ENCODE data around the gene TNIP1. TPM values are rescaled to one million over a fixed set of nuclear protein-coding genes. Genes with fewer than 3 reads are reported as not detected.

Gene TNIP1
- total RNA-seq, 4 donors from 2014 or later = 91.4 to 136 (median 114) TPM

DNA sequence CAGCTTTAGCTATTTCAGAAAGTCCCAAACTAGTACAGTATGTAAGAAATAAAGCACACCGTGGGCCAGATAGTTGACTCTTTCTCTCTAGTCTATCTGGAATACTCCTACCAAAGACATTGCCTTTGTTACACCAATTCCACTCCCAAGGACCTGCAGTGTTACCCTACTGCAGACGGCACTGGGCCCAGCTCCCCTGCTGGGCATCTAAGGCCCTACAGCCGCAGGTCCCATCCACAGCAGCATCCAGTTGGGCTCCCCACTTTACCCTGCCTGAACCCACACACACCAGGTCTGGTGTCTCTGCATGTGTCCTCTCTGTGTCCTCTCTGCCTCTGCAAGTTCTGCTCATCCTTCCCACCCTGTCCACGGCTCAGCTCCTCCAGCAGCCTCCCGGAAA is 22.5 kb downstream of the TNIP1 start:
- no peaks in the 10 kb centered on the region for H3K27me3 ChIP-seq
- no peak overlapping the region for H3K27ac ChIP-seq (replicated peaks in 1 of 4)
- no peak for DNase-seq (ENCODE audit: extremely low spot score)
- no peaks in the 10 kb centered on the region for H3K9me3 ChIP-seq
- no peak overlapping the region for H3K4me3 ChIP-seq
- H3K36me3 ChIP-seq = peaks cover 8 to 100% (median 85%) of the 10 kb centered on the region in 4 donors
- WGBS = 91% methylated on average over 5 of the region's 5 CpGs
- no peak for TF ChIP-seq POLR2AphosphoS5 (IDR thresholded peaks at IDR 0.05)
- TF ChIP-seq, protein P1, sequence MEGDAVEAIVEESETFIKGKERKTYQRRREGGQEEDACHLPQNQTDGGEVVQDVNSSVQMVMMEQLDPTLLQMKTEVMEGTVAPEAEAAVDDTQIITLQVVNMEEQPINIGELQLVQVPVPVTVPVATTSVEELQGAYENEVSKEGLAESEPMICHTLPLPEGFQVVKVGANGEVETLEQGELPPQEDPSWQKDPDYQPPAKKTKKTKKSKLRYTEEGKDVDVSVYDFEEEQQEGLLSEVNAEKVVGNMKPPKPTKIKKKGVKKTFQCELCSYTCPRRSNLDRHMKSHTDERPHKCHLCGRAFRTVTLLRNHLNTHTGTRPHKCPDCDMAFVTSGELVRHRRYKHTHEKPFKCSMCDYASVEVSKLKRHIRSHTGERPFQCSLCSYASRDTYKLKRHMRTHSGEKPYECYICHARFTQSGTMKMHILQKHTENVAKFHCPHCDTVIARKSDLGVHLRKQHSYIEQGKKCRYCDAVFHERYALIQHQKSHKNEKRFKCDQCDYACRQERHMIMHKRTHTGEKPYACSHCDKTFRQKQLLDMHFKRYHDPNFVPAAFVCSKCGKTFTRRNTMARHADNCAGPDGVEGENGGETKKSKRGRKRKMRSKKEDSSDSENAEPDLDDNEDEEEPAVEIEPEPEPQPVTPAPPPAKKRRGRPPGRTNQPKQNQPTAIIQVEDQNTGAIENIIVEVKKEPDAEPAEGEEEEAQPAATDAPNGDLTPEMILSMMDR (IDR thresholded peaks at IDR 0.05) = no peak
- TF ChIP-seq POLR2A (IDR thresholded peaks at IDR 0.05; ENCODE audit: low read depth) = no peak
- TF ChIP-seq EP300 (IDR thresholded peaks at IDR 0.05) = no peak
- intact Hi-C loops (cut with DNase I) = loop anchor here (10.0 kb wide), 1 partner anchor 186 kb away; no protein-coding TSS in a partner anchor
- H3K4me1 ChIP-seq = peaks cover 34 to 50% (median 45%) of the 10 kb centered on the region in 4 donors

DNA sequence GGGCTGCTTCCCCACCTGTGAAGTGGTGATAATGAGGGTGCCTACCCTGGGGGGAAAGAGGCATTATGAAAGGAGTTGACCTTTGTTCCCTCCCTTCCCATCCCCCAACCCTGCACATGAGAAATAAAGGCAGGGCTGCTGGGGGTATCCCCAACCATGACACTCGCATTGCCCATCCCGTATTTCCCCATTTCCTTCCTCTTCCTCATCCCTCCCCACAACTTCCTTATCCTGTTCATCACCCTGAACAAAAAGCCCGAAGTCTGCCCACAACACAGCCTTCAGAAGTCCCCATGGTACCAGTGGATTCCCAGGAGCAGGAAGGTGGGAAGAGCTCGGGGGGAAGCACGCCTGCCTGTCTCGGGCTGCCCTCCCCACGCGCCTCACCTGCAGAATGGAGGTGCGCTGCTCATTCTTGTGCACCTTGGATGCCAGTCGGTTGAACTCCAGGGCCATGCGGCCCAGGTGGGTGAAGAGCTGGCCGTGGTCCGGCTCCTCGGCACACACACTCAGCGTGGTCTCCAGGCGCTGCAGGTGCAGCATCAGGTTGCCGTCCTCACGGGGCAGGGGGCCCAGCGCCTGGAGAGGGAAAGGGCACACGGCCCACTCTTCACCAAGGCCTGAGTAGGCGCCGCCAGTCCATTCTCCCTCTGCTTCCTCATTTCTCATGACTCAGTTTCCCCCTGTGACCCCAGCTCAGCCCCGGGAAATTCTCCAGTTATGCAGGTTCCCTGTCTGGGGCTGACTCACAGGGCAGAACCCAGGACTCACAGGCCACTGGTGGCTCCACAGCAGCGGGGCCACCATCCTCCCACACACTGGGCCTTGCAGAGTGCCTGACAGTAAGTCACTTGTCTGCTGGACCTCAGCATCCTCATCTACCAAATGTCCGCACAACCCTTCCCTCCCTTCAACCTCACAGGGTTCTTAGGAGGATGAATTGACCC is 24.2 kb downstream of the TNIP1 start:
- Histone ChIP-seq H3K27me3 (no peaks in the 10 kb centered on the region), H3K4me1 (peaks cover 33 to 46% (median 41%) of the 10 kb centered on the region in 4 donors), H3K9me3 (no peaks in the 10 kb centered on the region), H3K36me3 (peaks cover 8 to 92% (median 77%) of the 10 kb centered on the region in 4 donors), H3K27ac (replicated peaks in 1 of 4) (no peak overlapping the region), H3K4me3 (no peak overlapping the region)
- intact Hi-C loops (cut with DNase I) = loop anchor here (10.0 kb wide), 1 partner anchor 188 kb away; no protein-coding TSS in a partner anchor
- 94% methylated on average over 25 of the region's 25 CpGs for WGBS
- DNase-seq (ENCODE audit: extremely low spot score) = no peak
- TF ChIP-seq, protein P1 (IDR thresholded peaks at IDR 0.05) = no peak
- TF ChIP-seq EP300 (IDR thresholded peaks at IDR 0.05) (no peak), POLR2AphosphoS5 (IDR thresholded peaks at IDR 0.05) (no peak), POLR2A (IDR thresholded peaks at IDR 0.05; ENCODE audit: low read depth) (no peak)

DNA sequence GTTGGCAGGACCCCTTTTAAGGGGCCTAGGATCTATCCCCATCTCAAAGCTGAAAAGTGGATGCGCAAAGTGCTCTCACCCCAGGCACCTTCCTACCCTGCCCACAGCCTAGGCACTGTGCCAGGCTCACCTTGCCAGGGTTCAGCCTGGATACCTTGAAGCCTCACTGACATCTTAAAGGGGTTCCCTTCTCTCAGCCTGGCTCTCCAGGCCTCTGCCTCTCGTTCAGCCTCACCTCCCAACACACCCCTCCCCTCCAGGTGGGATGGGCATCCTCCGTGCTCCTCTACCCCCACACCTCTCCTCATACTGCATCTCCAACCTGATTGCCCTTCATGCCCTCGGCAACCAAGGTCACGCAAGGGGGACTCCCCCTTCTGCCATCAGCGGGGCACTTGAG is 25.5 kb downstream of the TNIP1 start:
- Histone ChIP-seq H3K27me3 (no peaks in the 10 kb centered on the region), H3K9me3 (no peaks in the 10 kb centered on the region), H3K4me3 (no peak overlapping the region), H3K4me1 (peaks cover 28 to 37% (median 32%) of the 10 kb centered on the region in 4 donors), H3K27ac (replicated peaks in 1 of 4) (no peak overlapping the region), H3K36me3 (peaks cover 8 to 91% (median 80%) of the 10 kb centered on the region in 4 donors)
- DNase-seq (ENCODE audit: extremely low spot score) = no peak
- WGBS = 84% methylated on average over 6 of the region's 6 CpGs
- no peak for TF ChIP-seq POLR2AphosphoS5 (IDR thresholded peaks at IDR 0.05)
- TF ChIP-seq EP300 (IDR thresholded peaks at IDR 0.05) = no peak
- TF ChIP-seq, protein P1 (IDR thresholded peaks at IDR 0.05) = no peak
- no peak for TF ChIP-seq POLR2A (IDR thresholded peaks at IDR 0.05; ENCODE audit: low read depth)
- intact Hi-C loops (cut with DNase I) = loop anchor here (10.0 kb wide), 1 partner anchor 189 kb away; no protein-coding TSS in a partner anchor

DNA sequence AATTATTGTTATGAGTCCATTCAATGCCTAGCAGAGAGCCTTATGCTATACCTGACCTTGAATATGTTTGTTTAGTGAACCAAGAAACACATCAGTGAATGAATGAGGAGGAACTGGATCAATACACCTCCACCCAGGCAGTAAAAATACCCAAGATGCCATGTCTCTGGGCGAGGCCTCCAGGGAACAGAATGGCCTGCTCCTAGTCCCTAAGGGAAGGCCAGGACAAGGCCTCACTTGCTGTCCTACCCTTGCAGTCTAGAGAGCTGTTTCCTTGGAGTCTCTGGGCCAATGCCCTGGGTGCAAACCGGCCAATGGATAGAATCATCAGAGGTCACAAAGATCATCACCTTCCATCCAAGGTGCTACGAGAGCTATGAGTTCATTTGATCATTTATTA is 26.1 kb downstream of the TNIP1 start:
- no peak overlapping the region for H3K27ac ChIP-seq (replicated peaks in 1 of 4)
- DNase-seq (ENCODE audit: extremely low spot score) = no peak
- TF ChIP-seq POLR2A (IDR thresholded peaks at IDR 0.05; ENCODE audit: low read depth) (no peak), EP300 (IDR thresholded peaks at IDR 0.05) (no peak), POLR2AphosphoS5 (IDR thresholded peaks at IDR 0.05) (no peak)
- TF ChIP-seq, protein P1 (IDR thresholded peaks at IDR 0.05) = no peak
- peaks cover 8 to 91% (median 83%) of the 10 kb centered on the region in 4 donors for H3K36me3 ChIP-seq
- H3K27me3 ChIP-seq = no peaks in the 10 kb centered on the region
- intact Hi-C loops (cut with DNase I) = loop anchor here (10.0 kb wide), 1 partner anchor 190 kb away; no protein-coding TSS in a partner anchor
- 94% methylated on average over 3 of the region's 3 CpGs for whole genome bisulfite sequencing
- H3K4me1 ChIP-seq = peaks cover 22 to 33% (median 27%) of the 10 kb centered on the region in 4 donors
- no peak overlapping the region for H3K4me3 ChIP-seq
- H3K9me3 ChIP-seq = no peaks in the 10 kb centered on the region

Data from esophagus muscularis mucosa (tissue), 4 donors.